ENCODE measurements around the gene SYCN.
"Not testable (repeated sequence)": the region's sequence is repeated elsewhere in the genome, so short reads cannot be mapped to it uniquely, and the experiment has no call there.

The SYCN gene

DNA sequence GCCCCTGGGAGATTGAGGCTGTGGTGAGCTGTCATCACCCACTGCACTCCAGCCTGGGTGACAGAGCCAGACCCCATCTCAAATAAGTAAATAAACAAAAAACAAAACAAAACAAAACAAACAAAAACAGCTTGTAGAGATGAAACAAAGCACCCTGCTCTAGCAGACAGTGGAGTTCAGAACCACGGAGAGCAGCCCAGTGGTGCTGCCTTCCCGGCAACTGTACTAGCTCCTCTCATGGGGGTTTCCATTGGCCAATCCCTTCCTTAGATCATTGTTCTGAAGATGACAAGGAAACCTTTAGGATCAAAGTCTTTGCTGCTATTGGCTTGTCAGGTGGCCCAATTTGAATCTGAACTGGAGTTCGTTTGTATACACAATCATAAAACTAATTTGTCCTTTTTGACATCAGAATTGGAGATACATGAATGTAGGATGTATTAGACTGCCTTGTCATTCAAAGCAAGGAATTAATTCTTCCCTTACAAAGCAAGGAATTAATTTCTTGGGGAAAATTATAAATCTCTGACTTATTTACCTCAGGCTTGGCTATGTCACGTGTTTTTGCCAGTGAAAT lies 19.7 kb upstream of the SYCN start:
- no peak for DNase-seq

DNA sequence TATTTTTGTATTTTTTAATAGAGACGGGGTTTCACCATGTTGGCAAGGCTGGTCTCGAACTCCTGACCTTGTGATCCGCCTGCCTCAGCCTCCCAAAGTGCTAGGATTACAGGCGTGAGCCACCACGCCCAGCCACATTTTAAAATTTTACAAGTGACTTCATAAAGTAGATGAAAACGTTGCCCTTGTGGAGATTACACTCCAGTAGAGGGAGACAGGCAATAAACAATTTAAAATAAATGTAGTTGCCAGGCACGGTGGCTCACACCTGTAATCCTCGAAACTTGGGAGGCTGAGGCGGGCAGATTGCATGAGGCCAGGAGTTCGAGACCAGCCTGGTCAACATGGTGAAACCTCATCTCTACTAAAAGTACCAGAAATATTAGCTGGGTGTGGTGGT lies 15.0 kb upstream of the SYCN start:
- DNase-seq = peak; percentile 19

DNA sequence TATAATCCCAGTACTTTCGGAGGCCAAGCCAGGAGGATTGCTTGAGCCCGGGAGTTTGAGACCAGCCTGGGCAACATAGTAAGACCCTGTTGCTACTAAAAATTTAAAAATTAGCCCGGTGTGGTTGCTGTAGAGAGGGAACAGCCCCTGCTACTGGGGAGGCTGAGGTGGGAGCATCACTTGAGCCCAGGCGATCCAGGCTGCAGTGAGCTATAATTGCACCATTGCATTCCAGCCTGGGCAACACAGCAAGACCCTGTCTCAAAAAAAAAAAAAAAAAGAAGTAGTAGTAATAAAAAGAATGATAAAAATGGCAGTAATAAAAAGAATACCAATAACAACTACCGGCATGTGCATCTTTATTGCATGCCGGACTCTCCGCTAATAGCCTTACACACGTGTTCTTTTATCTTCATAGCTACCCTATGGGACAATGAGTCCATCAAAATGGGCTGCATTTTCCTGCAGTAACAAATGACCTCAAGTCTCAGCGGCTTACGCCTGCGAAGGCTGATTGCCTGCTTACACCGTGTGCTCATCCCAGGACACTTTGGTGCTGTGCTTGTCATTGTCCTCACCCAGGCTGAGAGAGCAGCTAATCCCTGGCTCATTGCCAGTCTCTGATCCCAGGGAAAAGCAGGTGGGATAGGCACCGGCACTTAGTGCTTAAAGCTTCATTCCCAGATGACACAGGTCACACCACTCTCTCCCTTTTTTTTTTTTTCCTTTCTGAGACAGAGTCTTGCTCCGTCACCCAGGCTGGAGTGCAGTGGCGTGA lies 14.4 kb upstream of the SYCN start:
- no peak for DNase-seq

DNA sequence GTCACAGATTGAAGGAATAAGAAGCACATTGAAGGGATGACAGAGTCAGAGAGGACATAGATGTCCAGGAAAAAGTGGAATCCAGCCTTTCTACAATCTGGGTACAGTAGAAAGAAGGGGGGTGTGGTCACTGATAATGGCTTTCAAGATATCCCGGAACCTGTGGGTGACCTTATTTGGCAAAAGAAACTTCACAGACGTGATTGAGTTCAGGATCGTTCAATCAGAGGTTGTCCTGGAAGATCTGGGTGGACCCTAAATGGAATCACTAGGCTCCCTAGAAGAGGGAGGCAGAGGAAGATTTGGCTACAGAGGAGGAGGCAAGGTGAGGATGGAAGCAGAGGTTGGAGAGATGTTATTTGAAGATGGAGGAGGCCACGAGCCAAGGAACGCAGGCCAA lies 13.0 kb upstream of the SYCN start:
- no peak for DNase-seq

DNA sequence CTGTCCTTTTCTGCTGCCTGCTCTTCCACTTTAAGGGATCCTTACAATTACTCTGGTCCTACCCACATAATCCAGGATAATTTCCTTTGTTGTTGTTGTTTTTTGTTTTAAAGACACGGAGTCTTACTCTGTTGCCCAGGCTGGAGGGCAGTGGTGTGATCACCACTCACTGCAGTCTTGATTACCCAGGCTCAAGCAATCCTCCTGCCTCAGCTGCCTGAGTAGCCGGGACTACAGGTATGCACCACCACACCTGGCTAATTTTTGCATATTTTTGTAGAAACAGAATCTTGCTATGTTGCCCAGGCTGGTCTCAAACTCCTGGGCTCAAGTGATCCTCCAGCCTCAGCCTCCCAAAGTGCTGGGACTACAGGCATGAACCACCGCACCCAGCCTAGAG lies 11.3 kb upstream of the SYCN start:
- not testable (repeated sequence) for DNase-seq

DNA sequence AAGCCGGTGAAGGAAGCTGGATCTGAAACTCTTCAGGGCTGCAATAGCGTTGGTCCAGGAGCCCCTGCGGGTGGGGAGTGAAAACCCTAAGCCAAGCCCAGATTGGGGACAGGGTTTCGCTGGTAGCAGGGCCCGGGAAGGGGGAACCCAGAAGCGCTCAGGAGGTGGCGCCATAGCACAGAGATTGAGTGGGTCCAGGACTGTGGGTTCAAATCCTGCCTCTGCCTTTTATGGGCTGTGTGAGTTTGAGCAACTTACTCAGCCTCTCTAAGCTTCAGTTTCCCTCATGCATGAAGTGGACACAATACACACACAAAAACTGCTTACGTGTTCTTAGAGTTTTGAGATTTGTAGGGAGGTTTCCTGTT lies 8.3 kb upstream of the SYCN start:
- DNase-seq = peak; percentile 69

DNA sequence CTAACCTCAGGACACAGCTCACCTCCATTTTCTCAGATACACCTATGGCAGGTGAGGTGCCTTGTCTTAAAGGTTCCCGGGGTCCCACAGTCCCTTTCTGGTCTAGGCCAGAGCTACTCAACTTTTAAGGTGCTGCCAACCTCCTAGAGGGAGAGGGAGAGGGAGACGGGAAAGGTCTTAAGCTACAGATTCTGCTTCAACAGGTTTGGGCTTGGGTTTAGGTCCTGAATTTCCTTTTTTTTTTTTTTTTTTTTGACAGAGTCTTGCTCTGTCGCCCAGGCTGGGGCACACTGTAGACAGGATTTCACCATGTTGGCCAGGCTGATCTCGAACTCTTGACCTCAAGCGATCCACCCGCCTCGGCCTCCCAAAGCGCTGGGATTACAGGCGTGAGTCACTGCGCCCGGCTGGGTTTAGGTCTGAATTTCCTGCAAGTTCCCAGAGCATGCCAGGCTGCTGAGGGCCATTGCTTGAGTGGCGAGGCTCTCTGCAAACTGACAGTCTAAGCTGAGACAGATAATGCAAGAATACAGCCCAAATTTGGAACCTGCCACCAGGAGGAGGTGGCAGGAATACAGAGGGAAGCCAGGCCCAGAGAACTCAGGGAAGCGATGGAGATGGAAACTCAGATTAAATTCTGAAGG lies 7.8 kb upstream of the SYCN start:
- DNase-seq = no peak

DNA sequence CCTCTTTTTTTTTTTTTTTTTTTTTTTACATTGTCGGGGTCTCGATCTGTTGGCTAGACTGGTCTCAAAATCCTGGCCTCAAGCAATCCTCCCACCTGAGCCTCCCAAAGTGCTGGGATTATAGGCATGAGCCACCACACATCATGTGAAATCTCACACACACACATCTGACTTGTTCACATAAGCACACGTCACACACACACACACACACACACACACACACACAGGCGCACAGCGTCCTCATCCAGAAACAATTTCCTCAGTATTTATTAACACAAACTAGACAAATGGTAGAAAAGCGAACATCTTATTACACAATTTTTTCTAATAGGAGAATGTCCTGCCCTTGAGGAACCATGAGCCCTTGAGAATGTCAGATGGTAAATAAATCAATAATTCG lies 5.1 kb upstream of the SYCN start:
- DNase-seq = no peak

DNA sequence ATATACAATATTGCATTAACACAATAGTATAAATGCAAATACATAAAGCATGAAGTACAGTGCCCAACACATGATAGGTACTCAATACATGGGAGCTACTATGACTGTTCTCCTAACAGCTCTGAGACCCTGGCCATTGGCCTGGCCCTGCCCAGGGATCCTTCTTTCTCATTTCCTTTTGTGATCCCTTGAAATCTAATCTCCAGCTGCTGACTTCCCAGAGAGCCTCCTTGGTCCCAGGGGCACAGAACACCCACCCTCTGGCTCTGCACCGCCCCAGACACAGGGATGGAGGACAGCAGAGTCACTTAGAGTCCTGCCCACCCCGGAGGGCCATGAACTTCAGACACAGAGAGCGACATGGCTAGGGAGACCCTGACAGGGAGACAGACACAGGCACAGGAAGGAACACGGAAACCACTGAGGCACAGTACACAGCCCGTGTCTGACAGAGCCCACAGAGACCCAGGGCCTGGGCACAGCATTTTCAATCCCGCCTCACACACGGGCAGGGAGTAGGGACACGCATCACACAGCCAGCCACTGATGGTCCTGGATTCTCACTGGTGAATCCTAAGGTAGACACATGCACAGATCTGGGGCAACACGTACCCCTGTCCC lies 4.2 kb upstream of the SYCN start:
- no peak for DNase-seq

DNA sequence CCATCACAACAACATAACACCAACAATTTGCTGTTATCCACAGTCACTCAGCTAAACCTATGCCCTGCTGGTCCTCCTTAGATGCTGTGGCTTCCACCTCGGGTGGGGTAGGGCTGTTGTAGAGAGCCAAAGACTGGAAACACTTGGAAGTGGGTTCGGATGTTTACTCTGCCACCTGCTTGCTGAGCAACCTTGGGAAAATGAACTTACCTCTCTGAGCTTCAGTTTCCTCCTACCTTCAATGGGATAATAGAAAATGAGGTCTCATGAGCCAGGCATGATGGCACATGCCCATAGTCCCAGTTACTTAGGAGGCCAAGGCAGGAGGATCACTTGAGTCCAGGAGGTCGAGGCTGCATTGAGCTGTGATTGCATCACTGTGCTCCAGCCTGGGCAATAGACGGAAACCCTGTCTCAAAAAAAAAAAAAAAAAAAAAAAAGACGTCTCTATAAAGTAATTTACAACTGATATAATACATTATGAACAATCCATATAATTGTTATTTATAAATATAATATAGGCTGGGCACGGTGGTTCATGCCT lies 3.3 kb upstream of the SYCN start:
- DNase-seq = no peak

DNA sequence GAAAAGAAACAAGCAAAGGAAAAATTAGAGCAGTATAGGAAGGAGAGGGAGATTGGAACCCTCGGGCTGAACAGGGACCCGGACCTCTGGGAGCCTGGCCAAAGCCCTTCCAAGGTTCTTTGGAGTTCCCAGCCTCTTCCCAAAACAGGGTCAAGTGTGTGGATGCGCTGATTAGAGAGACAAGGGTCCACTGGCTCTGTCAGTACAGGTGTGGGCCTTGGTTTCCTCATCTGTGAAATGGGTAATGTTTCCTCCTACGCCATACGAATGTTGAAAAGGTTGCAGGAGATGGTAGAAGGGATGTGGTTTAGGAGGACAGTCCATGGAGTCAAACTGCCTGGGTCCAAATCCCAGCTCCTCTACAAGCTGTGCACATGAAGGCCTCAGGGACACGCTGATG lies 2.1 kb upstream of the SYCN start:
- DNase-seq = no peak

DNA sequence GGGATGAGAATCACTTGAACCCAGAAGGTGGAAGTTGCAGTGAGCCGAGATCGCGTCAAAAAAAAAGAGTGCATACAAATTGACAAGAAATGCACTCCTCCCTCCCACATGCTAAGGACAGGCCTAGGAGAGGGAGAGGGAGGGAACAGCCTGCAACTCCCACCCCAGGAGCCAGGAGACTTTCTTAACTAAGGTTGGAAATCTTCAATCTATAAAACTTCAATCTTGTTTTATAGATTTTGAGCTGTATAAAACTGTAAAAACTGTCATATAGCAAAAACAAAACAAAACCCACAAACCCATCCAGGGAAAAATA lies 1.3 kb upstream of the SYCN start:
- no peak for DNase-seq

DNA sequence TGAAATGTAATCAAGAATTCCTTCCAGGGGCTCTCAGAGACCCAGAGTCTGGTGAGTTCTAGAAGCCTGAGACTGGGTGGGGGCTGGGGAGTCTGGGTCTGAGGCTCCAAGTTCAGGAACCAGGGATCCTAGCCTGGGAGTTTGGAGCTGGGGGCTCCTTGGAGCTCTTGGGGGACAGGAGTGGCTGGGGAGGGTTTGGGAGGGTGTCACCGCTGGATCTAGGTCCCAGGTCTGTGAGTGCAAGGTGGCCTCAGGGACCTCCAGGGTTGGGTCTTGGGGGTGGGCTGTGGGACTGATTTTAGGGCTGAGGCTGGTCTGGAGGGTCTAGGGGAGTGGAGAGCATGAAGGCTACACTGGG lies 1.1 kb downstream of the SYCN start:
- DNase-seq = no peak

DNA sequence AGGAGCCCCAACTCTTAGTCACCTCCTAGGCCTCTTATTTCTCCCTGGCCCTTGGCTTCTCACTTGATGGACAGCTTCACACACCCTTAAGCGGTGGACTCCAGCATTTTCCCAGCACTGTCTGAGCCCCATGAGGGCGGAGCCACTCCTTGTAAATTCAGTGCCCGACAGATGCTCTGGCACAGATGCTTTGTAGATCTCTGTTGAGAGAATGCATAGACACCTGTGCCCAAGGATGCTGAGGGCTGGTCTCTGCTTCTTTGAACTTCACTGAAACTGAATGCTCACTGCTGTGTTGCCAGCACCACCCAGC lies 3.3 kb downstream of the SYCN start:
- no peak for DNase-seq

DNA sequence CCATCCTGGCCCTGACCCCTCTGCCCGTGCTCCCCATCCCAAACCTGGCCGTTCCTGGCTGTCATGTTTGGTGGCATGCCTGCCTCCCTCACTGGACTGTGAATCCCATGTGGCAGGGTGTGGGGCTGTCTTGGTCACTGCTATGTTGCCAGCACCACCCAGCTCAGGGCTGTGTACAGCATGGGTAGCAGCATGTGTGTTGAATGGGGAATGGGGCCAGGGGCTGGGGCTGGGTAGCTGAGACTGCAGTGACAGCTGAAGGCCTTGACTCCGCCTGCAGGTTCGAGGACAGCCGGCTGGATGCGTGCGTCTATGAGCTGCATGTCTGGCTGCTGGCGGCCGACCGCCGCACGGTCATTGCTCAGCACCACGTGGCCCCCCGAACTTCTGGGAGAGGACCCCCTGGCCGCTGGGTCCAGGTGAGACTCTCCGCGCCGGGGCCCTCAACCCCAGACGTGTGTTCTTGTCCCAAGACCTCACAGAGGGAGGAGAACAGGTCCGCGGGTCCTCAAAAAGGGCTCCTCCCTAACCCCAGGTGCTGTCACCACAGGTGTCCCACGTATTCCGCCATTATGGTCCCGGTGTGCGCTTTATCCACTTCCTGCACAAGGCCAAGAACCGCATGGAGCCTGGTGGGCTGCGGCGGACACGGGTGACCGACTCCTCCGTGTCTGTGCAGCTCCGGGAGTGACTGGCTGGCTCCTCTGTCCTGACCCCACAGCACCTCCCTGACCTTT lies 3.8 kb downstream of the SYCN start:
- no peak for DNase-seq

DNA sequence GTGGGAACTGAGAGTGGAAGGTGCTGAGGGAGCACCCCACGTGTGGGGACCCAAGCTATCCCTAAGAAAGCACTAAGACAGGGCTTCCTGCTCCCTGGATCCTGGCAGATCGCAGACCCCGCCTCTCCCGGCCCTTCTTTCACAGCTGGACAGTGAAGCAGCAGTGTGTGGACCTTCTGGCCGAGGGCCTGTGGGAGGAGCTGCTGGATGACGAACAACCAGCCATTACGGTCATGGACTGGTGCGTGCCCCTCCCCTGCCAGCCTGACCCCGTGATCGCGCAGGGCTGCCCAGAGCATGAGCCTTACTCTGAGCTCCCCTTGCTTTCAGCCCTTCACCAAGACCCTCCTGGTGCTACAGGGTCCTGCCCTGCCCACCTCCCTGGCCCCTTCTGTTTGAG lies 5.0 kb downstream of the SYCN start:
- no peak for DNase-seq

DNA sequence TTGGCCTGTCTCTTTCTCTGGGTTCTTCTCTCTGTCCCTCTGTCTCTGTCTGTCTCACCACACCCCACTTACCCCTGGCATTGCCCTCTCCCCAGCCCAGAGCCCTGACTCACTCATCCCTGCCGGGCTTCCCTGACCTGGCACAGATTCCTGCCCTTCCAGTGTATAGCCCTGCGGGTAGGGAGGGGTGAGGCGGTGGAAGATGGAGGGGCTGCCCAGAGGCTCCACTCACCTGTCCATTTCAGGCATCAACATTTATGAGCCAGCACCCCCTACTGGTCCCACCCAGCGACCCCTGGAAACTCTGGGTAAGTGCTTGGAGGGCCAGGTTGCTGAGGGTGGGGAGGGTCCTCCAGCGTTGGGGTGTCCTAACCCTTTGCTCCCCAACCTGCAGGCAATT lies 6.3 kb downstream of the SYCN start:
- no peak for DNase-seq

DNA sequence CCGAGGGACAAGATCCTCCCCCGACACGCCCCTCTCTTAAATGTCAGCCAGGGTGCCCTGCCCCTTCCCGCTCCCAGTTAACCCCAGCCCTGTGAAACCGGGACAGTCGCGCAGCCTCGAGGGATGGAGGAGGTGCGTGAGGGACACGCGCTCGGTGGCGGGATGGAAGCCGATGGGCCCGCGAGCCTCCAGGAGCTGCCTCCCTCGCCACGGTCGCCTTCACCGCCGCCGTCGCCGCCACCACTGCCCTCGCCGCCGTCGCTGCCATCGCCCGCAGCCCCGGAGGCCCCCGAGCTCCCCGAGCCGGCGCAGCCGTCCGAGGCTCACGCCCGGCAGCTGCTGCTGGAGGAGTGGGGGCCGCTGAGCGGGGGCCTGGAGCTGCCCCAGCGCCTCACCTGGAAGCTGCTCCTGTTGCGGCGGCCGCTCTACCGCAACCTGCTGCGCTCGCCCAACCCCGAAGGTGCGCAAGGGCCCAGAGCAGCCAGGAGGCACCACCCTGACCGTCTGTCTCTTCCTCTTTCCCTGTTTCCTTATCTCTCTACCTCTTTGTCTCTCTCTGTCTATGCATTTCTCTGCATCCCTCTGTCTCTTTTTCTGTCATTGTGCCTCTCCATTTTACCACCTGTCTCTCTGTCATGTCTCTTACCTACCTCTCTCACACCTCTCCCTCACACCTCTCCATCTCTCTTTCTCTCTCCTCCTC lies 7.1 kb downstream of the SYCN start, which contains the start of gene NCCRP1:
NCCRP1 (plus strand) TSS at position 105 of the 703 bp plus-strand sequence; CDS start at position 124, 19 bp downstream.
- no peak for DNase-seq

DNA sequence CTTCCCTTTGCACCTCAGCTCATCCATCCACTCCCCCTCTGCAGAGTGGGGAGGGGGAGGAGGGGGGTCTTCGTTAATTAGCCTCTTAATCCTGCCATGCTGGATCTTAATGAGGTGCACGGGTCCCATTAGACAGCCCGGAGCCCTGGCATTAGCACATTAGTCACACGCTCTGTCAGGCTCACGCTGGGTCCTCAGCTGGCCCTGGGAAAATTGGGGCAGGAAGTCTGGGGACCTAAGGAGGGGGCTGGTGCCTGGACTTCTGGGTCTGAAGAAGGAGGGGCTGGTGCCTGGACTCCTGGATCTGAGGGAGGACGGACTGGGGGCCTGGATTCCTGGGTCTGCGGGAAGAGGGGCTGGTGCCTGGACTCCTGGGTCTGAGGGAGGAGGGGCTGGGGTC lies 7.7 kb downstream of the SYCN start:
- DNase-seq = no peak

DNA sequence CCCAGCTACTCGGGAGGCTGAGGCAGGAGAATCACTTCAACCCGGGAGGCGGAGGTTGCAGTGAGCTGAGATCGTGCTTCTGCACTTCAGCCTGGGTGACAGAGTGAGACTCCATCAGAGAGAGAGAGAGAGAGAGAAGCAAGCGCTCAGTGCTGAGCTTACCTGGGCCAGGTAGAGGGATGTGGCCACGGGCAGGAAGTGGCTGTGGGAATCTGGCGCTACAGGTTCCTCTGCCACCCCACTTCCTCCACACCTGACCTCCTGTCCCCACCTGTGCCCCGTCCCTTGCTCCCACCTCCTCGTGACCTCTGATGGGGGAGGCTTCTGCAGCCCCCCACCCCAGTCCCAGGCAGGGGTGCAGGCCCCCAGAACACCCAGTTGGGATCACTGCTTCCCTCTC lies 8.3 kb downstream of the SYCN start:
- DNase-seq = peak; percentile 17

DNA sequence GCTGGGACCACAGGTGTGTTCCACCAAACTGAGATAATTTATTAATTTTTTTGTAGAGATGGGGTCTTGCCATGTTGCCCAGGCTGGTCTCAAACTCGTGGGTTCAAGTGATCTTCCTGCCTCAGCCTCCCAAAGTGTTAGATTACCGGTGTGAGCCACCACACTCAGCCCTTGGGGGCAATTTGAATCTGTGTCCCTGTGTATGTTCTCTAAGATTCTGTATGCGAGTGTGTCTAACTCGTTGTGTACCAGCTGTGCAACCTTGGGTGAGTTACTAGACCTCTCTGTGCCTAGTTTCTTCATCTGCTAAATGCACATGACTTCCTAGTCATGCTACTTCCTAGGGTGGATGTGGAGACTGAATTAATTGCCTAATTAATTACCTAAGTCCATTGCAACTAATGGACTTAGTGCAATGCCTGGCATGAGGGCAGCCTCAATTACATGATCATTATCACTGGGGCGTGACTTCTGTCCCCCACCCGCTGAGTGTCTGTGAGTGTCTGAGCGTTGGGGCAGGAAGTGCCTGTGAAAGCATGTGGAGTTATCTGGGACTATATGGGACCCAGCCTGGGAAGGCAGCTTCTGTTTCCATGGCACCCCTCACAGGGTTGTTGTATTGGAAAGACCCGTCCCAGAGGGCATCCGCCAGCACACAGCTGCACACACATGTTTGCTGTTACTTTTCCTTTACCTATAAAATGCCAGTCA lies 9.1 kb downstream of the SYCN start:
- DNase-seq = no peak

DNA sequence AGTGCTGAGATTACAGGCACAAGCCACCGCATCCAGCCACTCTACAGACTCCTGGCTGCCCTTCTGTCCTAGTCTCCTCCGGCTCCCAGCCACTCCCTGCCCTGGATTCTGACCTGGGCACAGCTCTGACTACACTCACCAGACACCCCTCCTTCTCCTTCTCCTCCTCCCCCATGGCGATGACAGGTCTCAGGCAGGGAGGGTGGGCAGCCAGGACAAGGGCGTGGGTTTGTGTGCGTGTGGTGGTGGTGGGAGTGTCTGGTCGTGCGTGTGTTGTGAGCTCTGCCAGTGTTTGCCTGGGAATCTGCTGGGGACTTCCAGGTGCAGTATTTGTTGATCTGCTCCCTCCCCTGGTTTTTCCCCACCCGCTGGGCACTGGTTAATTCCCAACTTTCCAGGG lies 10.3 kb downstream of the SYCN start:
- no peak for DNase-seq

All from CD4-positive, alpha-beta T cell treated with Interleukin-21 for 1 hour (primary cell).